OCI-LY1 (cell line): ENCODE results near the gene PRKCZ.

Experiments
- H2AFZ ChIP-seq: fragments of 200-600 bp; sonication (generic), shearing (Covaris generic); 2 replicates; pipeline ENCODE4 v1.6.0; 2014; ENCODE audit warnings: antibody characterized with exemption, mild to moderate bottlenecking, low read length
- H3F3A ChIP-seq: fragments of 200-600 bp; sonication (generic), shearing (Covaris generic); 2 replicates; pipeline ENCODE4 v1.6.0; 2014; ENCODE audit warnings: mild to moderate bottlenecking, antibody characterized with exemption, low read length, moderate library complexity; ENCODE audit not compliant: insufficient read depth
- H3K27ac ChIP-seq: fragments of 200-600 bp; sonication (generic); 2 replicates; pipeline ENCODE4 v1.5.1; 2014; ENCODE audit warnings: low read length, mixed run types, mild to moderate bottlenecking, low read depth; ENCODE audit not compliant: poor library complexity, severe bottlenecking
- H3K27me3 ChIP-seq: fragments of 200-600 bp; sonication (generic); 2 replicates; pipeline ENCODE4 v1.6.0; 2014; ENCODE audit warnings: antibody characterized with exemption, mild to moderate bottlenecking, low read length, moderate library complexity; ENCODE audit not compliant: insufficient read depth
- H3K36me3 ChIP-seq: fragments of 200-600 bp; sonication (generic); 2 replicates; pipeline ENCODE4 v1.6.1; 2014; ENCODE audit warnings: mild to moderate bottlenecking, antibody characterized with exemption, low read length, moderate library complexity, mixed read lengths; ENCODE audit not compliant: insufficient read depth
- H3K4me1 ChIP-seq: fragments of 200-600 bp; sonication (generic); 2 replicates; pipeline ENCODE4 v1.5.1; 2014; ENCODE audit warnings: mild to moderate bottlenecking, low read length, moderate library complexity; ENCODE audit not compliant: insufficient read depth, severe bottlenecking
- H3K4me2 ChIP-seq: fragments of 200-600 bp; sonication (generic), shearing (Covaris generic); 2 replicates; pipeline ENCODE4 v1.6.1; 2014; ENCODE audit warnings: low read length
- H3K4me3 ChIP-seq: fragments of 200-600 bp; sonication (generic); 2 replicates; pipeline ENCODE4 v1.5.1; 2014; ENCODE audit warnings: low read length, low read depth, mild to moderate bottlenecking, mixed read lengths; ENCODE audit not compliant: poor library complexity, severe bottlenecking
- H3K79me2 ChIP-seq: fragments of 200-600 bp; shearing (Covaris generic); 2 replicates; pipeline ENCODE4 v1.6.1; 2016; ENCODE audit warnings: mixed run types, low read length, mixed read lengths; ENCODE audit not compliant: insufficient read depth
- H3K9ac ChIP-seq: fragments of 200-600 bp; sonication (generic), shearing (Covaris generic); 2 replicates; pipeline ENCODE4 v1.6.1; 2014; ENCODE audit warnings: mild to moderate bottlenecking, low read length, mixed read lengths
- H3K9me2 ChIP-seq: fragments of 200-600 bp; sonication (generic), shearing (Covaris generic); 2 replicates; pipeline ENCODE4 v1.6.1; 2014; ENCODE audit warnings: low read depth, mild to moderate bottlenecking, low read length, mixed read lengths
- H3K9me3 ChIP-seq: fragments of 200-600 bp; shearing (Covaris generic); 2 replicates; pipeline ENCODE4 v1.6.1; 2014; ENCODE audit warnings: low read length, mixed read lengths
- H4K20me1 ChIP-seq: fragments of 200-600 bp; sonication (generic), shearing (Covaris generic); 2 replicates; pipeline ENCODE4 v1.6.0; 2016; ENCODE audit warnings: mild to moderate bottlenecking, low read length; ENCODE audit not compliant: insufficient read depth
- CTCF ChIP-seq: fragments of 200-600 bp; sonication (generic), shearing (Covaris generic); IDR thresholded peaks from 2 replicates; pipeline ENCODE4 v1.5.1; 2017; ENCODE audit warnings: mild to moderate bottlenecking, antibody characterized with exemption, low read length, moderate library complexity, mixed read lengths
- EZH2 ChIP-seq: fragments of 200-600 bp; sonication (generic), shearing (Covaris generic); IDR thresholded peaks from 2 replicates; pipeline ENCODE4 v1.8.0; 2017; ENCODE audit warnings: borderline replicate concordance, mixed run types, mild to moderate bottlenecking, antibody characterized with exemption, low read length, moderate library complexity, mixed read lengths

PRKCZ gene

GRCh38 chr1:2128189-2128901 lies 78.1 kb downstream of the PRKCZ start:
- Histone ChIP-seq H3K9ac (no peak overlapping the region), H3K27me3 (no peaks in the 10 kb centered on the region; the same call in 1 of the 2 replicates), H3K9me2 (no peaks in the 10 kb centered on the region), H3K36me3 (no peaks in the 10 kb centered on the region), H2AFZ (no peak overlapping the region), H3K4me3 (no peak overlapping the region), H3K4me1 (peaks cover 7% of the 10 kb centered on the region), H4K20me1 (no peaks in the 10 kb centered on the region), H3K9me3 (no peaks in the 10 kb centered on the region), H3K4me2 (no peak overlapping the region), H3F3A (no peaks in the 10 kb centered on the region), H3K79me2 (no peaks in the 10 kb centered on the region), H3K27ac (no peak overlapping the region)
- TF ChIP-seq EZH2 (no peak), CTCF (no peak)

- Histone ChIP-seq H3K27ac (no peak overlapping the region), H3K4me2 (no peak overlapping the region), H3K27me3 (no peaks in the 10 kb centered on the region; the same call in 1 of the 2 replicates), H3K9me3 (no peaks in the 10 kb centered on the region), H3K79me2 (no peaks in the 10 kb centered on the region), H3F3A (no peaks in the 10 kb centered on the region), H3K36me3 (no peaks in the 10 kb centered on the region), H3K9me2 (no peaks in the 10 kb centered on the region), H3K4me3 (no peak overlapping the region), H3K4me1 (peaks cover 7% of the 10 kb centered on the region), H3K9ac (no peak overlapping the region), H2AFZ (no peak overlapping the region), H4K20me1 (no peaks in the 10 kb centered on the region)
- TF ChIP-seq EZH2 (no peak), CTCF (no peak)
Observed at GRCh38 chr1:2129256-2129943, 79.2 kb downstream of the PRKCZ start.

GRCh38 chr1:2130156-2130555 lies 79.9 kb downstream of the PRKCZ start:
- Histone ChIP-seq H3K4me3 (no peak overlapping the region), H3F3A (no peaks in the 10 kb centered on the region), H3K9me2 (no peaks in the 10 kb centered on the region), H3K4me2 (no peak overlapping the region), H4K20me1 (no peaks in the 10 kb centered on the region), H3K79me2 (no peaks in the 10 kb centered on the region), H3K27me3 (no peaks in the 10 kb centered on the region; the same call in 1 of the 2 replicates), H3K27ac (no peak overlapping the region), H3K9ac (no peak overlapping the region), H2AFZ (no peak overlapping the region), H3K4me1 (peaks cover 7% of the 10 kb centered on the region), H3K36me3 (no peaks in the 10 kb centered on the region), H3K9me3 (no peaks in the 10 kb centered on the region)
- no peak for TF ChIP-seq CTCF
- TF ChIP-seq EZH2 = no peak
